SK-N-SH treated with all-trans-retinoic acid at 6 μM for 48 hours (cell line): ENCODE measurements around the gene SEC23B.

ENCODE experiments used
- ATAC-seq: fragments of 200-7000 bp; cut with Tn5 transposase; 3 replicates; pipeline ENCODE4 v1.9.1; 2020; ENCODE audit warnings: mild to moderate bottlenecking, moderate library complexity
- ARNTL ChIP-seq: fragments of 450-650 bp; formaldehyde crosslinking; IDR thresholded peaks from 2 replicates; pipeline ENCODE4 v1.5.0; 2020; ENCODE audit warnings: low read depth, mild to moderate bottlenecking, moderate library complexity, borderline replicate concordance
- BACH2 ChIP-seq: fragments of 250-450 bp; sonication (Bioruptor Pico); IDR thresholded peaks from 2 replicates; pipeline ENCODE4 v1.9.0; 2021; ENCODE audit warnings: mild to moderate bottlenecking, borderline replicate concordance
- CREB5 ChIP-seq: fragments of 250-450 bp; sonication (Bioruptor Pico); IDR thresholded peaks from 2 replicates; pipeline ENCODE4 v1.5.1; 2020; ENCODE audit warnings: low read depth, mild to moderate bottlenecking, moderate library complexity
- CSDC2 ChIP-seq: fragments of 250-450 bp; sonication (Bioruptor Pico); IDR thresholded peaks from 2 replicates; pipeline ENCODE4 v1.5.0; 2020; ENCODE audit warnings: mild to moderate bottlenecking, moderate library complexity
- CSRNP3 ChIP-seq: fragments of 250-450 bp; sonication (Bioruptor Pico); IDR thresholded peaks from 2 replicates; pipeline ENCODE4 v1.5.1; 2021; ENCODE audit warnings: mild to moderate bottlenecking, moderate library complexity
- ESRRG ChIP-seq: fragments of 250-450 bp; sonication (Bioruptor Pico); IDR thresholded peaks from 2 replicates; pipeline ENCODE4 v1.6.1; 2021; ENCODE audit warnings: mild to moderate bottlenecking
- GLIS3 ChIP-seq: fragments of 250-450 bp; sonication (Bioruptor Pico); IDR thresholded peaks from 2 replicates; pipeline ENCODE4 v1.5.0; 2020; ENCODE audit warnings: mild to moderate bottlenecking, moderate library complexity
- ISL1 ChIP-seq: fragments of 250-450 bp; sonication (Bioruptor Pico); IDR thresholded peaks from 2 replicates; pipeline ENCODE4 v2.1.2; 2022; ENCODE audit warnings: mild to moderate bottlenecking, moderate library complexity
- OSR1 ChIP-seq: fragments of 250-450 bp; sonication (Bioruptor Pico); IDR thresholded peaks from 2 replicates; pipeline ENCODE4 v1.8.0; 2022; ENCODE audit warnings: moderate library complexity, mild to moderate bottlenecking, inconsistent platforms
- PATZ1 ChIP-seq: fragments of 250-450 bp; sonication (Bioruptor Pico); IDR thresholded peaks from 2 replicates; pipeline ENCODE4 v1.8.0; 2020; ENCODE audit warnings: mild to moderate bottlenecking, moderate library complexity, borderline replicate concordance
- POU6F1 ChIP-seq: fragments of 250-450 bp; sonication (Bioruptor Pico); IDR thresholded peaks from 2 replicates; pipeline ENCODE4 v1.8.0; 2021; ENCODE audit warnings: low read depth, mild to moderate bottlenecking, moderate library complexity, borderline replicate concordance
- PPARA ChIP-seq: fragments of 250-450 bp; sonication (Bioruptor Pico); IDR thresholded peaks from 2 replicates; pipeline ENCODE4 v1.5.0; 2020; ENCODE audit warnings: mild to moderate bottlenecking, borderline replicate concordance
- RARB ChIP-seq: fragments of 250-450 bp; sonication (Bioruptor Pico); IDR thresholded peaks from 2 replicates; pipeline ENCODE4 v1.8.0; 2021; ENCODE audit warnings: mild to moderate bottlenecking, moderate library complexity
- SNAI2 ChIP-seq: fragments of 250-450 bp; sonication (Bioruptor Pico); IDR thresholded peaks from 2 replicates; pipeline ENCODE4 v1.5.0; 2020; ENCODE audit warnings: mild to moderate bottlenecking, moderate library complexity
- TCF4 ChIP-seq: fragments of 250-450 bp; sonication (Bioruptor Pico); IDR thresholded peaks from 2 replicates; pipeline ENCODE4 v1.8.0; 2021; ENCODE audit warnings: mild to moderate bottlenecking, moderate library complexity, borderline replicate concordance
- TOX ChIP-seq: fragments of 250-450 bp; sonication (Bioruptor Pico); IDR thresholded peaks from 2 replicates; pipeline ENCODE4 v1.8.0; 2021; ENCODE audit warnings: mild to moderate bottlenecking, moderate library complexity, borderline replicate concordance
- TSHZ2 ChIP-seq: fragments of 250-450 bp; sonication (Bioruptor Pico); IDR thresholded peaks from 2 replicates; pipeline ENCODE4 v1.5.0; 2020; ENCODE audit warnings: mild to moderate bottlenecking, moderate library complexity
- ZC3H10 ChIP-seq: fragments of 250-450 bp; sonication (Bioruptor Pico); IDR thresholded peaks from 2 replicates; pipeline ENCODE4 v1.5.1; 2021; ENCODE audit warnings: mild to moderate bottlenecking, moderate library complexity
- ZFP3 ChIP-seq: fragments of 250-450 bp; sonication (Bioruptor Pico); IDR thresholded peaks from 2 replicates; pipeline ENCODE4 v1.5.0; 2020; ENCODE audit warnings: mild to moderate bottlenecking, moderate library complexity
- ZFP30 ChIP-seq: fragments of 450-650 bp; formaldehyde crosslinking; IDR thresholded peaks from 2 replicates; pipeline ENCODE4 v1.5.0; 2022; ENCODE audit warnings: mild to moderate bottlenecking, moderate library complexity
- ZNF565 ChIP-seq: fragments of 450-650 bp; formaldehyde crosslinking; conservative IDR thresholded peaks from 2 replicates; pipeline ENCODE4 v1.5.0; 2020; ENCODE audit warnings: low read depth, mild to moderate bottlenecking, moderate library complexity
- ZNF70 ChIP-seq: fragments of 450-650 bp; formaldehyde crosslinking; IDR thresholded peaks from 2 replicates; pipeline ENCODE4 v1.5.0; 2020; ENCODE audit warnings: mild to moderate bottlenecking, moderate library complexity
- ZNF8 ChIP-seq: fragments of 450-650 bp; formaldehyde crosslinking; IDR thresholded peaks from 2 replicates; pipeline ENCODE4 v1.5.0; 2020; ENCODE audit warnings: mild to moderate bottlenecking, moderate library complexity

Gene SEC23B

GRCh38 chr20:18511571-18511970 lies 3.8 kb downstream of the SEC23B start:
- no peak for ATAC-seq
- no peak for TF ChIP-seq ZC3H10 (CRISPR knock-in tag)
- TF ChIP-seq BACH2 = no peak
- no peak for TF ChIP-seq ZNF8 (CRISPR knock-in tag)

GRCh38 chr20:18513208-18513607 lies 5.5 kb downstream of the SEC23B start:
- ATAC-seq = no peak
- no peak for TF ChIP-seq CSRNP3 (CRISPR knock-in tag)
- TF ChIP-seq BACH2 = no peak
- no peak for TF ChIP-seq PPARA
- TF ChIP-seq TOX (CRISPR knock-in tag) = no peak
- no peak for TF ChIP-seq POU6F1
- no peak for TF ChIP-seq ZFP3
- no peak for TF ChIP-seq ZNF565 (CRISPR knock-in tag)
- TF ChIP-seq ESRRG = no peak
- no peak for TF ChIP-seq TSHZ2 (CRISPR knock-in tag)
- no peak for TF ChIP-seq ZFP30 (CRISPR knock-in tag)
- TF ChIP-seq ARNTL (CRISPR knock-in tag) = no peak
- no peak for TF ChIP-seq TCF4 (CRISPR knock-in tag)
- TF ChIP-seq SNAI2 (CRISPR knock-in tag) = no peak
- no peak for TF ChIP-seq GLIS3 (CRISPR knock-in tag)
- no peak for TF ChIP-seq ISL1 (CRISPR knock-in tag)
- TF ChIP-seq RARB (CRISPR knock-in tag) = no peak
- TF ChIP-seq ZNF70 (CRISPR knock-in tag) = no peak
- no peak for TF ChIP-seq CREB5 (CRISPR knock-in tag)

- ATAC-seq = no peak
- TF ChIP-seq SNAI2 (CRISPR knock-in tag) (no peak), GLIS3 (CRISPR knock-in tag) (no peak), TCF4 (CRISPR knock-in tag) (no peak), ESRRG (no peak), ZNF8 (CRISPR knock-in tag) (no peak), ZC3H10 (CRISPR knock-in tag) (no peak), BACH2 (no peak)
Measured at GRCh38 chr20:18514127-18514526, 6.4 kb downstream of the SEC23B start.

- ATAC-seq = no peak
- no peak for TF ChIP-seq SNAI2 (CRISPR knock-in tag)
- no peak for TF ChIP-seq CSDC2 (CRISPR knock-in tag)
- no peak for TF ChIP-seq CREB5 (CRISPR knock-in tag)
- TF ChIP-seq POU6F1 = no peak
- TF ChIP-seq ZNF70 (CRISPR knock-in tag) = no peak
- TF ChIP-seq CSRNP3 (CRISPR knock-in tag) = no peak
- TF ChIP-seq TCF4 (CRISPR knock-in tag) = no peak
- no peak for TF ChIP-seq PATZ1 (CRISPR knock-in tag)
- no peak for TF ChIP-seq ESRRG
- TF ChIP-seq OSR1 = no peak
- TF ChIP-seq TOX (CRISPR knock-in tag) = no peak
- TF ChIP-seq GLIS3 (CRISPR knock-in tag) = no peak
- no peak for TF ChIP-seq PPARA
- no peak for TF ChIP-seq ZNF565 (CRISPR knock-in tag)
Measured at GRCh38 chr20:18515973-18516372, 8.2 kb downstream of the SEC23B start.
